ENCODE measurements around the gene MMP20. TPM values are rescaled to one million over a fixed set of nuclear protein-coding genes. Genes with fewer than 3 reads are reported as not detected.

The MMP20 gene
- total and polyA plus RNA-seq, 8 donors = not detected

- H3K4me1 ChIP-seq = no peaks in the 10 kb centered on the region
- no peak overlapping the region for H3K4me3 ChIP-seq
- no peak for TF ChIP-seq CTCF (IDR thresholded peaks at IDR 0.05)
- WGBS, 2 donors = 71 to 88% methylated on average over 4 of the region's 4 CpGs
- no peak overlapping the region for H3K27ac ChIP-seq
- ATAC-seq (no peak), DNase-seq (no peak), FAIRE-seq (no peak)
- intact Hi-C loops (cut with DNase I) = no loop called here
- no peaks in the 10 kb centered on the region for H3K36me3 ChIP-seq
- no peaks in the 10 kb centered on the region for H3K27me3 ChIP-seq
- no peaks in the 10 kb centered on the region for H3K9me3 ChIP-seq
Measured at GRCh38 chr11:102538932-102539331, 86.2 kb downstream of the MMP20 start.

DNA sequence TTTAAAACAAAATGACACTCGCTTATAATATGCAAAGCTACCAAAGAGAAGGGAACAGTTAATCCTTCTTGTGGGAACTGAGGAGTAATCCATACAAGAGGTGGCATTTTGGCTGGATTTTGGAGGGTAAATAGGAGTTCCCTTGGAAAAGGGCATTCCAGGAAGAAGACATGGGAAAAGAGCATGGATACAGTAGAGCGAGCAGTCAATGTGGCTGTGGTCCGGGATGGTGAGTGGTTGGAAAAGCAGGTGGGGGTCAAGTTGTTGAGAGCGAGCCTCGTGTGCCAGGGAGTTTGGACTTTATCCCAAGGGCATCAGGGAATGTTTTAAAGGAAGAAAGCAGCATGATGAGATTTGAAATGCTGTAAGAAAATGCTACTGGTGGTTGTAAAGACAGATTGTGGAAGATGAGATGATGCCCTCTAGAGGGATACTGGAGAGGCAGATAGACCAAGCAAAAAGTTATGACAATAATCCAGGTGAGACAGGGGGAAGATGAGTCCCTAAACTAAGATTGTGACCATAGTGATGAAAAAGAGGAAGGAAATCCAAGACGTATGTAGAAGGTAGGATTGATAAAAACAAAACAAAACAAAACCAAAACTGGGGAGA is 90.8 kb downstream of the MMP20 start:
- ATAC-seq (no peak), DNase-seq (no peak), FAIRE-seq (no peak)
- TF ChIP-seq CTCF (IDR thresholded peaks at IDR 0.05) = no peak
- 56 to 61% methylated on average over 6 of the region's 6 CpGs for WGBS, 2 donors
- intact Hi-C loops (cut with DNase I) = no loop called here
- no peak overlapping the region for H3K4me3 ChIP-seq
- H3K9me3 ChIP-seq = no peaks in the 10 kb centered on the region
- H3K27ac ChIP-seq = no peak overlapping the region
- H3K4me1 ChIP-seq = no peaks in the 10 kb centered on the region
- no peaks in the 10 kb centered on the region for H3K36me3 ChIP-seq
- H3K27me3 ChIP-seq = no peaks in the 10 kb centered on the region

- Histone ChIP-seq H3K27me3 (no peaks in the 10 kb centered on the region), H3K4me3 (peak within 1 kb of the TSS in 2 of 4 donors; percentile 15 to 26), H3K27ac (peak within 1 kb of the TSS in 3 of 4 donors; percentile 16 to 69 (median 54)), H3K4me1 (no peaks in the 10 kb centered on the region), H3K36me3 (no peaks in the 10 kb centered on the region), H3K9me3 (no peaks in the 10 kb centered on the region)
- no peak for TF ChIP-seq CTCF (IDR thresholded peaks at IDR 0.05)
- intact Hi-C loops (cut with DNase I) = no loop called here
- no peak for FAIRE-seq
- WGBS, 2 donors = 35% methylated on average over 8 of the region's 8 CpGs
- peak; percentile 48 to 89 (median 83) for ATAC-seq
- DNase-seq = peak in 3 of 6 donors; percentile 6 to 29 (median 20)
Measured at GRCh38 chr11:102530558-102530957, 94.6 kb downstream of the MMP20 start, which contains the start of gene MMP7. Gene MMP7, minus strand, starts transcription at chr11:102530747. Its CDS starts 47 bp downstream, at chr11:102530700.

- no peak for TF ChIP-seq CTCF (IDR thresholded peaks at IDR 0.05)
- Histone ChIP-seq H3K4me3 (peak overlapping the region in 1 of 4 donors; percentile 26), H3K27me3 (no peaks in the 10 kb centered on the region), H3K4me1 (no peaks in the 10 kb centered on the region), H3K36me3 (no peaks in the 10 kb centered on the region), H3K9me3 (no peaks in the 10 kb centered on the region), H3K27ac (peak overlapping the region in 1 of 4 donors; percentile 69)
- DNase-seq (no peak), FAIRE-seq (no peak), ATAC-seq (no peak)
- intact Hi-C loops (cut with DNase I) = no loop called here
Measured at GRCh38 chr11:102528618-102529017, 96.5 kb downstream of the MMP20 start.

DNA sequence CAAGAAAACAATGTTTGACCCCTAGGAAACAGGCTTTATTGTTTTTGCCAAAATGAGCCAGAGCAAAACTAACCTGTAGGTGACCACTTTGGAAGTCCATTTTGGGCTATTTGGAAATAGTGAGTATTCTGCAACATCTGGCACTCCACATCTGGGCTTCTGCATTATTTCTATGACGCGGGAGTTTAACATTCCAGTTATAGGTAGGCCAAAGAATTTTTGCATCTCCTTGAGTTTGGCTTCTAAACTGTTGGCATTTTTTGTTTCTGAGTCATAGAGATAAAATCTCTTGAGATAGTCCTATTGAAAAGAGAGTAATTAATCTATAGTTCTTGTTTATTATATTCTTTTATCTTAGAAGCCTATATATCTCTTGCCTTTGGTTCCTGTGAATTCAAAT is 97.4 kb downstream of the MMP20 start:
- no peaks in the 10 kb centered on the region for H3K27me3 ChIP-seq
- TF ChIP-seq CTCF (IDR thresholded peaks at IDR 0.05) = no peak
- no peaks in the 10 kb centered on the region for H3K9me3 ChIP-seq
- FAIRE-seq (no peak), ATAC-seq (no peak), DNase-seq (no peak)
- intact Hi-C loops (cut with DNase I) = no loop called here
- no peaks in the 10 kb centered on the region for H3K4me1 ChIP-seq
- no peak overlapping the region for H3K4me3 ChIP-seq
- no peaks in the 10 kb centered on the region for H3K36me3 ChIP-seq
- 60 to 89% methylated on average over 2 of the region's 2 CpGs for WGBS, 2 donors
- no peak overlapping the region for H3K27ac ChIP-seq

All from pancreas (tissue), 10 donors.